ENCODE data around the gene ZNF398.

ZNF398 gene

DNA sequence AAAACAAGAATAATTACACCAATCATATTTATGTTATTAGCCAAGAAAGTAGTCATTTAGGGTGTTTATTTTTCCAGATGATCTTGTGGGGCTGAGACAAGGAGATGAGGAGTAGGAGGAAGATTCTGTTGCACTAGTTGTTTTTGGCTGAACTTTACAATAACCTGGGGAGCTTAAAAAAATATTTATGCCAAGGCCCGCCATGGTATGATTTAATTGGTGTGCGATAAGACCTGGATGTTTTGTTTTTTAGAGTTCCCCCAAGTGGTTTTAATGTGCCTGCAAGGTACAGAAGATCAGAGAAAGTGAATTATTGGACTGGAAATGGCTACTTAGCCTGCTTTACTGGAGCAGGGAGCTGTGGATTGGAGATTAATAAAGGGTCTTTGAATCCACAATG lies 41.0 kb downstream of the ZNF398 start:
- Histone ChIP-seq H3K9ac (ENCODE audit: low read length) (no peak overlapping the region), H4K20me1 (ENCODE audit: insufficient read depth, low read length) (no peaks in the 10 kb centered on the region), H3K4me3 (ENCODE audit: low read depth, low read length, poor library complexity, severe bottlenecking) (no peak overlapping the region), H2AFZ (ENCODE audit: low read length) (no peak overlapping the region), H3K79me2 (ENCODE audit: insufficient read depth, low read length) (no peaks in the 10 kb centered on the region), H3K9me2 (ENCODE audit: low read depth, low read length) (no peaks in the 10 kb centered on the region), H3K4me1 (ENCODE audit: insufficient read depth, low read length, severe bottlenecking) (no peaks in the 10 kb centered on the region), H3K27me3 (ENCODE audit: insufficient read depth, low read length) (peaks cover 4% of the 10 kb centered on the region; the same call in 1 of the 2 replicates), H3K4me2 (ENCODE audit: low read length) (no peak overlapping the region), H3K27ac (ENCODE audit: low read depth, low read length, poor library complexity, severe bottlenecking) (no peak overlapping the region), H3K36me3 (ENCODE audit: insufficient read depth, low read length) (no peaks in the 10 kb centered on the region), H3F3A (ENCODE audit: insufficient read depth, low read length) (no peaks in the 10 kb centered on the region), H3K9me3 (ENCODE audit: low read length) (no peaks in the 10 kb centered on the region)
- TF ChIP-seq EZH2 (IDR thresholded peaks at IDR 0.05; ENCODE audit: borderline replicate concordance, low read length) (no peak), CTCF (IDR thresholded peaks at IDR 0.05; ENCODE audit: low read length) (no peak)

- Histone ChIP-seq H3K9ac (ENCODE audit: low read length) (no peak overlapping the region), H3K27me3 (ENCODE audit: insufficient read depth, low read length) (peaks cover 4% of the 10 kb centered on the region; the same call in 1 of the 2 replicates), H2AFZ (ENCODE audit: low read length) (no peak overlapping the region), H3K4me3 (ENCODE audit: low read depth, low read length, poor library complexity, severe bottlenecking) (no peak overlapping the region), H3K9me3 (ENCODE audit: low read length) (no peaks in the 10 kb centered on the region), H3F3A (ENCODE audit: insufficient read depth, low read length) (no peaks in the 10 kb centered on the region), H4K20me1 (ENCODE audit: insufficient read depth, low read length) (no peaks in the 10 kb centered on the region), H3K9me2 (ENCODE audit: low read depth, low read length) (no peaks in the 10 kb centered on the region), H3K36me3 (ENCODE audit: insufficient read depth, low read length) (no peaks in the 10 kb centered on the region), H3K79me2 (ENCODE audit: insufficient read depth, low read length) (no peaks in the 10 kb centered on the region), H3K27ac (ENCODE audit: low read depth, low read length, poor library complexity, severe bottlenecking) (no peak overlapping the region), H3K4me1 (ENCODE audit: insufficient read depth, low read length, severe bottlenecking) (no peaks in the 10 kb centered on the region), H3K4me2 (ENCODE audit: low read length) (no peak overlapping the region)
- TF ChIP-seq CTCF (IDR thresholded peaks at IDR 0.05; ENCODE audit: low read length) (no peak), EZH2 (IDR thresholded peaks at IDR 0.05; ENCODE audit: borderline replicate concordance, low read length) (no peak)
Observed at GRCh38 chr7:149188637-149189259, 41.5 kb downstream of the ZNF398 start.

DNA sequence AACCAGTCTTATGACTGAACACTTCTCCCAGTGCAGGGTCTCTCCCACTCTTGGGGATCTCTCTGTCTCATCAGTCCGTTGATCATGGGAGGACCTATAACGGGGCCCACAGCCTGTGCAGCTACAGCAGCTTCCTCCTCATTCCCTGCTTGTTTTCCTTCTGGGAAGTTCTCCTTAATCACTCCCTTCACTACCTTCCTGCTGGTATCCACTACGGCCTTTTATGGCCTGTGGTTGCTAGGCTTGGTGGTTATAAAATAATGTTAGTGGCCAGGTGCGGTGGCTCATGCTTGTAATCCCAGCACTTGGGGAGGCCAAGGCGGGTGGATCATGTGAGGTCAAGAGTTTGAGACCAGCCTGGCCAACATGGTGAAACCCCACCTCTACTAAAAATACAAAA lies 44.6 kb downstream of the ZNF398 start:
- Histone ChIP-seq H3K79me2 (ENCODE audit: insufficient read depth, low read length) (no peaks in the 10 kb centered on the region), H3F3A (ENCODE audit: insufficient read depth, low read length) (no peaks in the 10 kb centered on the region), H3K27ac (ENCODE audit: low read depth, low read length, poor library complexity, severe bottlenecking) (no peak overlapping the region), H3K9ac (ENCODE audit: low read length) (no peak overlapping the region), H3K4me2 (ENCODE audit: low read length) (no peak overlapping the region), H3K27me3 (ENCODE audit: insufficient read depth, low read length) (peaks cover 4% of the 10 kb centered on the region; the same call in 1 of the 2 replicates), H3K4me1 (ENCODE audit: insufficient read depth, low read length, severe bottlenecking) (peaks cover 11% of the 10 kb centered on the region), H2AFZ (ENCODE audit: low read length) (no peak overlapping the region), H3K36me3 (ENCODE audit: insufficient read depth, low read length) (no peaks in the 10 kb centered on the region), H3K9me2 (ENCODE audit: low read depth, low read length) (no peaks in the 10 kb centered on the region), H3K9me3 (ENCODE audit: low read length) (no peaks in the 10 kb centered on the region), H4K20me1 (ENCODE audit: insufficient read depth, low read length) (no peaks in the 10 kb centered on the region), H3K4me3 (ENCODE audit: low read depth, low read length, poor library complexity, severe bottlenecking) (no peak overlapping the region)
- TF ChIP-seq EZH2 (IDR thresholded peaks at IDR 0.05; ENCODE audit: borderline replicate concordance, low read length), result no peak
- no peak for TF ChIP-seq CTCF (IDR thresholded peaks at IDR 0.05; ENCODE audit: low read length)
